Liver (tissue), 9 donors: ENCODE data around the gene AKAP10. TPM values are rescaled to one million over a fixed set of nuclear protein-coding genes. Genes with fewer than 3 reads are reported as not detected.

ENCODE experiments used
- DNase-seq: peaks from one replicate; pipeline ENCODE4 v3.0.0-alpha.2; 2017; ENCODE audit warnings: low spot score
- H3K27ac ChIP-seq, 2 donors: one replicate each; pipeline ENCODE4 v1.7.0; 2013; ENCODE audit warnings: inconsistent platforms in 2 of 2, low read length in 2 of 2, control low read depth in 1 of 2, low read depth in 1 of 2, mild to moderate bottlenecking in 1 of 2
- H3K27me3 ChIP-seq, 4 donors: one replicate each; pipeline versions ENCODE4 v1.6.1 to v1.7.0; 2013; ENCODE audit warnings: low read length in 3 of 4, inconsistent platforms in 1 of 4, mild to moderate bottlenecking in 1 of 4, moderate library complexity in 1 of 4; ENCODE audit not compliant: control insufficient read depth in 4 of 4, insufficient read depth in 4 of 4
- H3K36me3 ChIP-seq, 4 donors: one replicate each; pipeline versions ENCODE4 v1.6.1 to v1.7.0; 2013; ENCODE audit warnings: low read length in 3 of 4, mild to moderate bottlenecking in 3 of 4, low read depth in 1 of 4, moderate library complexity in 1 of 4; ENCODE audit not compliant: control insufficient read depth in 4 of 4, insufficient read depth in 3 of 4
- H3K4me1 ChIP-seq, 4 donors: one replicate each; pipeline versions ENCODE4 v1.6.1 to v1.7.0; 2013; ENCODE audit warnings: low read length in 3 of 4, mild to moderate bottlenecking in 3 of 4, moderate library complexity in 1 of 4; ENCODE audit not compliant: control insufficient read depth in 4 of 4, insufficient read depth in 4 of 4
- H3K4me3 ChIP-seq, 3 donors: one replicate each; pipeline versions ENCODE4 v1.6.1 to v1.7.0; 2013; ENCODE audit warnings: low read length in 3 of 3, control low read depth in 1 of 3, low read depth in 1 of 3, mild to moderate bottlenecking in 1 of 3
- H3K9ac ChIP-seq, 2 donors: one replicate each; pipeline ENCODE4 v1.7.0; 2013; ENCODE audit warnings: low read length in 2 of 2, mild to moderate bottlenecking in 2 of 2, moderate library complexity in 2 of 2, control low read depth in 1 of 2, low read depth in 1 of 2
- H3K9me3 ChIP-seq, 4 donors: one replicate each; pipeline versions ENCODE4 v1.6.1 to v1.7.0; 2013; ENCODE audit warnings: low read length in 3 of 4; ENCODE audit not compliant: control insufficient read depth in 4 of 4
- EGR1 ChIP-seq, 2 donors: IDR thresholded peaks; 2 replicates each; pipeline ENCODE4 v1.6.1; 2016 to 2018; ENCODE audit warnings: antibody characterized with exemption in 2 of 2, low read depth in 2 of 2
- FOXA1 ChIP-seq: IDR thresholded peaks from 2 replicates; pipeline ENCODE4 v1.6.1; 2016; ENCODE audit warnings: antibody characterized with exemption
- FOXA2 ChIP-seq: IDR thresholded peaks from 2 replicates; pipeline ENCODE4 v1.6.1; 2016; ENCODE audit warnings: antibody characterized with exemption
- GABPA ChIP-seq, 2 donors: IDR thresholded peaks in 1 of 2; conservative IDR thresholded peaks in 1 of 2; 2 replicates each; pipeline ENCODE4 v1.6.1; 2016; ENCODE audit warnings: antibody characterized with exemption in 2 of 2, mild to moderate bottlenecking in 1 of 2, moderate library complexity in 1 of 2
- HNF4A ChIP-seq, 2 donors: conservative IDR thresholded peaks; 2 replicates each; pipeline ENCODE4 v1.6.1; 2016; ENCODE audit warnings: antibody characterized with exemption in 2 of 2, mild to moderate bottlenecking in 2 of 2
- HNF4G ChIP-seq: IDR thresholded peaks from 2 replicates; pipeline ENCODE4 v1.6.1; 2016; ENCODE audit warnings: antibody characterized with exemption
- JUND ChIP-seq, 2 donors: IDR thresholded peaks; 2 replicates each; pipeline ENCODE4 v1.6.1; 2016; ENCODE audit warnings: antibody characterized with exemption in 2 of 2
- NR2F2 ChIP-seq: IDR thresholded peaks from 2 replicates; pipeline ENCODE4 v1.6.1; 2016; ENCODE audit warnings: antibody characterized with exemption
- RAD21 ChIP-seq, 2 donors: IDR thresholded peaks; 2 replicates each; pipeline ENCODE4 v1.6.1; 2016; ENCODE audit warnings: antibody characterized with exemption in 2 of 2, mild to moderate bottlenecking in 2 of 2
- RXRA ChIP-seq, 2 donors: IDR thresholded peaks; 2 replicates each; pipeline ENCODE4 v1.6.1; 2017 to 2018; ENCODE audit warnings: antibody characterized with exemption in 2 of 2, mild to moderate bottlenecking in 1 of 2
- SP1 ChIP-seq: IDR thresholded peaks from 2 replicates; pipeline ENCODE4 v1.6.1; 2018; ENCODE audit warnings: antibody characterized with exemption, mild to moderate bottlenecking
- TAF1 ChIP-seq: conservative IDR thresholded peaks from 2 replicates; pipeline ENCODE4 v1.6.1; 2016; ENCODE audit warnings: antibody characterized with exemption, mild to moderate bottlenecking
- YY1 ChIP-seq: IDR thresholded peaks from 2 replicates; pipeline ENCODE4 v1.6.1; 2016; ENCODE audit warnings: antibody characterized with exemption, mild to moderate bottlenecking
- WGBS: extraction: QIAGEN DNeasy Blood & Tissue Kit; methylation state at CpG from one replicate; pipeline ENCODE4 v1.1.7; 2013; 5-methylcytosine and 5-hydroxymethylcytosine counted together
- polyA plus RNA-seq, 2 donors: library from polyadenylated mRNA; stranded (reverse) in 1 of 2; unstranded in 1 of 2; fragments of 200-250 nt in 1 of 2; fragments of >200 nt in 1 of 2; fragmentation: Nextera tagmentation in 1 of 2; extraction: Ambion mirVana in 1 of 2; gene quantifications; one replicate each; pipeline versions ENCODE4 v1.2.1 to v1.2.3, GENCODE V29; 2013 to 2015
- total RNA-seq, 2 donors: library from RNA; depleted of rRNA; stranded (reverse); fragments of >200 nt; gene quantifications; one replicate each; pipeline ENCODE4 v1.2.3, GENCODE V29; 2014
- TF ChIP-seq, protein P1 (sequence below): IDR thresholded peaks from 2 replicates; pipeline ENCODE4 v1.6.1; 2016; ENCODE audit warnings: antibody characterized with exemption
- TF ChIP-seq, protein P2 (sequence below): fragments of 150-350 bp; IDR thresholded peaks from 2 replicates; pipeline ENCODE4 v1.5.1; 2017; ENCODE audit warnings: improper control_type of control experiment, low read depth, low read length; ENCODE audit not compliant: missing input control
- TF ChIP-seq, protein P3 (sequence below): IDR thresholded peaks from 2 replicates; pipeline ENCODE4 v1.6.1; 2016; ENCODE audit warnings: antibody characterized with exemption
- TF ChIP-seq, protein P4 (sequence below): IDR thresholded peaks from 2 replicates; pipeline ENCODE4 v1.6.1; 2016; ENCODE audit warnings: antibody characterized with exemption
- TF ChIP-seq, protein P5 (sequence below): IDR thresholded peaks from 2 replicates; pipeline ENCODE4 v1.6.1; 2016; ENCODE audit warnings: antibody characterized with exemption, mild to moderate bottlenecking
- donor health status: healthy.
- donor health status: healthy.
- donor health status: healthy.
- donor health status: healthy.
- donor health status: healthy.

Gene AKAP10
- total and polyA plus RNA-seq, 4 donors, result 4.2 to 16.3 (median 10.1) TPM

DNA sequence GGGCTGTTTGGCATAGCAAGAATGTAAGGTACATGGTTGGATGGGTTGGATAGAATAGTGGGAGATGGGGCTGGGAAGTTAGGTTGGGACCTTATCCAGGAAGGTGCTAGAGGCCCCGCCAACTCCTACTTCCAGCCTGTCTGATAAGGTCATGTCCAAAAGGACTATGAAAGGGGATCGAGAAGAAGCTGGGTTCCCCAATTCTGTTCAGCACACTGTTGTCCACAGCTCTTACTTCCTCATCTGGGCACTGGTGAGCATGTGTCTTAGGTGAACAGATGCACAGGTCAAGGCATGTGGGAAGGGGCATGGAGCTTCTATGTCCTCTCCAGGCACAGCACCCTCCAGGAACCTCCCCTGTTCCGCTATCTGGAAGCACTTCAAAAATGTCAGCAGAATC is 104.3 kb downstream of the AKAP10 start:
- no peaks in the 10 kb centered on the region for H3K9me3 ChIP-seq
- no peaks in the 10 kb centered on the region for H3K4me1 ChIP-seq
- no peak overlapping the region for H3K9ac ChIP-seq
- H3K27ac ChIP-seq, result no peak overlapping the region
- no peak overlapping the region for H3K4me3 ChIP-seq
- H3K36me3 ChIP-seq, result no peaks in the 10 kb centered on the region
- H3K27me3 ChIP-seq, result no peaks in the 10 kb centered on the region
- WGBS, result 89% methylated on average over 3 of the region's 3 CpGs
- no peak for TF ChIP-seq GABPA (IDR thresholded peaks at IDR 0.05 in 1 of 2, conservative IDR thresholded peaks at IDR 0.05 in 1 of 2)
- no peak for TF ChIP-seq SP1
- TF ChIP-seq RAD21 (IDR thresholded peaks at IDR 0.05), result no peak
- no peak for TF ChIP-seq JUND (IDR thresholded peaks at IDR 0.05)
- no peak for TF ChIP-seq RXRA (IDR thresholded peaks at IDR 0.05)
- TF ChIP-seq HNF4G, result no peak
- no peak for TF ChIP-seq EGR1 (IDR thresholded peaks at IDR 0.05; ENCODE audit: low read depth in 2 of 2)
- TF ChIP-seq FOXA1, result no peak
- no peak for TF ChIP-seq YY1
- TF ChIP-seq NR2F2, result no peak
- TF ChIP-seq, protein P1, sequence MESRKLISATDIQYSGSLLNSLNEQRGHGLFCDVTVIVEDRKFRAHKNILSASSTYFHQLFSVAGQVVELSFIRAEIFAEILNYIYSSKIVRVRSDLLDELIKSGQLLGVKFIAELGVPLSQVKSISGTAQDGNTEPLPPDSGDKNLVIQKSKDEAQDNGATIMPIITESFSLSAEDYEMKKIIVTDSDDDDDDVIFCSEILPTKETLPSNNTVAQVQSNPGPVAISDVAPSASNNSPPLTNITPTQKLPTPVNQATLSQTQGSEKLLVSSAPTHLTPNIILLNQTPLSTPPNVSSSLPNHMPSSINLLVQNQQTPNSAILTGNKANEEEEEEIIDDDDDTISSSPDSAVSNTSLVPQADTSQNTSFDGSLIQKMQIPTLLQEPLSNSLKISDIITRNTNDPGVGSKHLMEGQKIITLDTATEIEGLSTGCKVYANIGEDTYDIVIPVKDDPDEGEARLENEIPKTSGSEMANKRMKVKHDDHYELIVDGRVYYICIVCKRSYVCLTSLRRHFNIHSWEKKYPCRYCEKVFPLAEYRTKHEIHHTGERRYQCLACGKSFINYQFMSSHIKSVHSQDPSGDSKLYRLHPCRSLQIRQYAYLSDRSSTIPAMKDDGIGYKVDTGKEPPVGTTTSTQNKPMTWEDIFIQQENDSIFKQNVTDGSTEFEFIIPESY, result no peak
- TF ChIP-seq, protein P2, sequence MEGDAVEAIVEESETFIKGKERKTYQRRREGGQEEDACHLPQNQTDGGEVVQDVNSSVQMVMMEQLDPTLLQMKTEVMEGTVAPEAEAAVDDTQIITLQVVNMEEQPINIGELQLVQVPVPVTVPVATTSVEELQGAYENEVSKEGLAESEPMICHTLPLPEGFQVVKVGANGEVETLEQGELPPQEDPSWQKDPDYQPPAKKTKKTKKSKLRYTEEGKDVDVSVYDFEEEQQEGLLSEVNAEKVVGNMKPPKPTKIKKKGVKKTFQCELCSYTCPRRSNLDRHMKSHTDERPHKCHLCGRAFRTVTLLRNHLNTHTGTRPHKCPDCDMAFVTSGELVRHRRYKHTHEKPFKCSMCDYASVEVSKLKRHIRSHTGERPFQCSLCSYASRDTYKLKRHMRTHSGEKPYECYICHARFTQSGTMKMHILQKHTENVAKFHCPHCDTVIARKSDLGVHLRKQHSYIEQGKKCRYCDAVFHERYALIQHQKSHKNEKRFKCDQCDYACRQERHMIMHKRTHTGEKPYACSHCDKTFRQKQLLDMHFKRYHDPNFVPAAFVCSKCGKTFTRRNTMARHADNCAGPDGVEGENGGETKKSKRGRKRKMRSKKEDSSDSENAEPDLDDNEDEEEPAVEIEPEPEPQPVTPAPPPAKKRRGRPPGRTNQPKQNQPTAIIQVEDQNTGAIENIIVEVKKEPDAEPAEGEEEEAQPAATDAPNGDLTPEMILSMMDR, result no peak
- TF ChIP-seq, protein P3, sequence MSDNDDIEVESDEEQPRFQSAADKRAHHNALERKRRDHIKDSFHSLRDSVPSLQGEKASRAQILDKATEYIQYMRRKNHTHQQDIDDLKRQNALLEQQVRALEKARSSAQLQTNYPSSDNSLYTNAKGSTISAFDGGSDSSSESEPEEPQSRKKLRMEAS, result no peak
- DNase-seq, result no peak

DNA sequence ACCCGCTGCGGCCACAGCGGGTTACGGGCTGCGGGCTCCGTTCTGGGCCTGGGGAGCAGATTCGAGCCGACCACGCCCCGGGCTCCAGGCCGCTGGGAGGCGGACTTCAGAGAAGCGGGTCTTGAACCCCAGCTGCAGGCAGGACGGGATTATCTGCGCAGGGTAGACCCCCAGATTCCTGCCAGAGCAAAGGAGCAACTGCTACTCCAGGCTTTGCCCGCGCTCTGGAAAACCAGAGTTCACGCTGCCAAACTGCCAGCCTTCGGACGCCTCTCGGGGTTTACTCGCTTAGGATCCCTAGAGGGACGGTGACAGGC is 109.6 kb downstream of the AKAP10 start:
- Histone ChIP-seq H3K4me1 (peaks cover 5 to 14% (median 7%) of the 10 kb centered on the region in 4 donors), H3K4me3 (peak overlapping the region in 2 of 3 donors; percentile 38 to 96), H3K27ac (no peak overlapping the region), H3K36me3 (no peaks in the 10 kb centered on the region), H3K27me3 (no peaks in the 10 kb centered on the region), H3K9ac (peak overlapping the region in 1 of 2 donors; percentile 77), H3K9me3 (no peaks in the 10 kb centered on the region)
- 48% methylated on average over 23 of the region's 23 CpGs for WGBS
- TF ChIP-seq RAD21 (IDR thresholded peaks at IDR 0.05) (no peak), HNF4A (conservative IDR thresholded peaks at IDR 0.05) (no peak), NR2F2 (no peak), EGR1 (IDR thresholded peaks at IDR 0.05; ENCODE audit: low read depth in 2 of 2) (no peak), TAF1 (no peak), HNF4G (no peak), YY1 (no peak), FOXA2 (no peak), GABPA (IDR thresholded peaks at IDR 0.05 in 1 of 2, conservative IDR thresholded peaks at IDR 0.05 in 1 of 2) (no peak), RXRA (IDR thresholded peaks at IDR 0.05) (no peak), SP1 (no peak), JUND (IDR thresholded peaks at IDR 0.05) (no peak), FOXA1 (no peak)
- TF ChIP-seq, protein P1, result no peak
- TF ChIP-seq, protein P2, result no peak
- TF ChIP-seq, protein P4, sequence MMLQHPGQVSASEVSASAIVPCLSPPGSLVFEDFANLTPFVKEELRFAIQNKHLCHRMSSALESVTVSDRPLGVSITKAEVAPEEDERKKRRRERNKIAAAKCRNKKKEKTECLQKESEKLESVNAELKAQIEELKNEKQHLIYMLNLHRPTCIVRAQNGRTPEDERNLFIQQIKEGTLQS, result no peak
- TF ChIP-seq, protein P3, result no peak
- TF ChIP-seq, protein P5, sequence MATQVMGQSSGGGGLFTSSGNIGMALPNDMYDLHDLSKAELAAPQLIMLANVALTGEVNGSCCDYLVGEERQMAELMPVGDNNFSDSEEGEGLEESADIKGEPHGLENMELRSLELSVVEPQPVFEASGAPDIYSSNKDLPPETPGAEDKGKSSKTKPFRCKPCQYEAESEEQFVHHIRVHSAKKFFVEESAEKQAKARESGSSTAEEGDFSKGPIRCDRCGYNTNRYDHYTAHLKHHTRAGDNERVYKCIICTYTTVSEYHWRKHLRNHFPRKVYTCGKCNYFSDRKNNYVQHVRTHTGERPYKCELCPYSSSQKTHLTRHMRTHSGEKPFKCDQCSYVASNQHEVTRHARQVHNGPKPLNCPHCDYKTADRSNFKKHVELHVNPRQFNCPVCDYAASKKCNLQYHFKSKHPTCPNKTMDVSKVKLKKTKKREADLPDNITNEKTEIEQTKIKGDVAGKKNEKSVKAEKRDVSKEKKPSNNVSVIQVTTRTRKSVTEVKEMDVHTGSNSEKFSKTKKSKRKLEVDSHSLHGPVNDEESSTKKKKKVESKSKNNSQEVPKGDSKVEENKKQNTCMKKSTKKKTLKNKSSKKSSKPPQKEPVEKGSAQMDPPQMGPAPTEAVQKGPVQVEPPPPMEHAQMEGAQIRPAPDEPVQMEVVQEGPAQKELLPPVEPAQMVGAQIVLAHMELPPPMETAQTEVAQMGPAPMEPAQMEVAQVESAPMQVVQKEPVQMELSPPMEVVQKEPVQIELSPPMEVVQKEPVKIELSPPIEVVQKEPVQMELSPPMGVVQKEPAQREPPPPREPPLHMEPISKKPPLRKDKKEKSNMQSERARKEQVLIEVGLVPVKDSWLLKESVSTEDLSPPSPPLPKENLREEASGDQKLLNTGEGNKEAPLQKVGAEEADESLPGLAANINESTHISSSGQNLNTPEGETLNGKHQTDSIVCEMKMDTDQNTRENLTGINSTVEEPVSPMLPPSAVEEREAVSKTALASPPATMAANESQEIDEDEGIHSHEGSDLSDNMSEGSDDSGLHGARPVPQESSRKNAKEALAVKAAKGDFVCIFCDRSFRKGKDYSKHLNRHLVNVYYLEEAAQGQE, result no peak
- DNase-seq, result no peak
